Occipital lobe (tissue), 2 donors: ENCODE measurements around the gene ZNF76. TPM values are rescaled to one million over a fixed set of nuclear protein-coding genes. Genes with fewer than 3 reads are reported as not detected.

Experiments
- DNase-seq: peaks from one replicate; lab custom pipeline; 2025; lab: John Stamatoyannopoulos, UW
- total RNA-seq: library from RNA; depleted of rRNA; stranded (reverse); fragments of >200 nt; gene quantifications from one replicate; pipeline ENCODE4 v1.2.3, GENCODE V29; 2014

Gene ZNF76
- total RNA-seq, 1 donor from 2014 or later = 11.1 TPM

GRCh38 chr6:35236223-35236622 lies 23.3 kb upstream of the ZNF76 start:
- DNase-seq = no peak

- no peak for DNase-seq
These were observed 22.1 kb upstream of the ZNF76 start for GRCh38 chr6:35237476-35237875.

- DNase-seq = no peak
These were observed 20.7 kb upstream of the ZNF76 start for GRCh38 chr6:35238843-35239289.

GRCh38 chr6:35239581-35239980 lies 20.0 kb upstream of the ZNF76 start:
- no peak for DNase-seq

GRCh38 chr6:35240838-35241801 lies 18.4 kb upstream of the ZNF76 start:
- peak; percentile 22 for DNase-seq

GRCh38 chr6:35242486-35242885 lies 17.0 kb upstream of the ZNF76 start:
- no peak for DNase-seq

GRCh38 chr6:35242906-35243305 lies 16.6 kb upstream of the ZNF76 start:
- DNase-seq = no peak

GRCh38 chr6:35243386-35243958 lies 16.1 kb upstream of the ZNF76 start:
- no peak for DNase-seq

GRCh38 chr6:35244551-35244950 lies 15.0 kb upstream of the ZNF76 start:
- DNase-seq = no peak

- no peak for DNase-seq
These were observed 11.8 kb upstream of the ZNF76 start for GRCh38 chr6:35247642-35248231.

- DNase-seq = no peak
These were observed 11.2 kb upstream of the ZNF76 start for GRCh38 chr6:35248300-35248699.

- no peak for DNase-seq
These were observed 10.6 kb upstream of the ZNF76 start for GRCh38 chr6:35248965-35249364.

GRCh38 chr6:35251949-35252348 lies 7.6 kb upstream of the ZNF76 start:
- no peak for DNase-seq

GRCh38 chr6:35253249-35253648 lies 6.3 kb upstream of the ZNF76 start:
- no peak for DNase-seq

- DNase-seq = no peak
These were observed 1.2 kb upstream of the ZNF76 start for GRCh38 chr6:35258336-35258735.

- no peak for DNase-seq
These were observed 709 bp upstream of the ZNF76 start for GRCh38 chr6:35258858-35259193.

GRCh38 chr6:35259948-35260590 lies 534 bp downstream of the ZNF76 start:
- no peak for DNase-seq

GRCh38 chr6:35260591-35261570 lies 1.3 kb downstream of the ZNF76 start:
- no peak for DNase-seq

- DNase-seq = no peak
These were observed 3.1 kb downstream of the ZNF76 start for GRCh38 chr6:35262596-35262995.

GRCh38 chr6:35264550-35265274 lies 5.2 kb downstream of the ZNF76 start:
- no peak for DNase-seq
